ENCODE measurements around the gene KCNQ1. TPM values are rescaled to one million over a fixed set of nuclear protein-coding genes. Genes with fewer than 3 reads are reported as not detected.

Gene KCNQ1
- total RNA-seq, 1 experiment from 2014 or later, result not detected

- DNase-seq (ENCODE audit: unreplicated experiment), result no peak
- H3K9me3 Mint-ChIP-seq (ENCODE audit: unreplicated experiment), result no peaks in the 10 kb centered on the region
- no peaks in the 10 kb centered on the region for H3K36me3 Mint-ChIP-seq (ENCODE audit: insufficient read depth, unreplicated experiment)
- ChIA-PET CTCF (interaction anchor here (0.6 to 1.2 kb wide), 3 partner anchors 29 to 144 kb away, joined by 3 read pairs; no protein-coding TSS in a partner anchor), POLR2A (no interaction called here)
- intact Hi-C loops (cut with micrococcal nuclease), result no loop called here
- no TSS peak for BruUV-seq (replicated peaks)
- no peak for TF ChIP-seq CTCF (IDR thresholded peaks at IDR 0.05; ENCODE audit: unreplicated experiment)
- no peaks in the 10 kb centered on the region for H3K27me3 Mint-ChIP-seq (ENCODE audit: insufficient read depth, unreplicated experiment)
- H3K4me3 Mint-ChIP-seq (ENCODE audit: unreplicated experiment), result no peak overlapping the region
- H3K27ac Mint-ChIP-seq (ENCODE audit: low read depth, unreplicated experiment), result no peak overlapping the region
- no peaks in the 10 kb centered on the region for H3K4me1 Mint-ChIP-seq (ENCODE audit: insufficient read depth, unreplicated experiment)
These were observed 4.9 kb downstream of the KCNQ1 start for GRCh38 chr11:2449548-2450320.

GRCh38 chr11:2450321-2451041 is 5.7 kb downstream of the KCNQ1 start:
- ChIA-PET CTCF (interaction anchor here (0.6 to 1.2 kb wide), 2 partner anchors 30 to 116 kb away, joined by 3 read pairs; no protein-coding TSS in a partner anchor), POLR2A (no interaction called here)
- TF ChIP-seq CTCF (IDR thresholded peaks at IDR 0.05; ENCODE audit: unreplicated experiment), result no peak
- Mint-ChIP-seq H3K4me3 (ENCODE audit: unreplicated experiment) (no peak overlapping the region), H3K9me3 (ENCODE audit: unreplicated experiment) (no peaks in the 10 kb centered on the region), H3K27me3 (ENCODE audit: insufficient read depth, unreplicated experiment) (no peaks in the 10 kb centered on the region), H3K4me1 (ENCODE audit: insufficient read depth, unreplicated experiment) (no peaks in the 10 kb centered on the region), H3K27ac (ENCODE audit: low read depth, unreplicated experiment) (no peak overlapping the region), H3K36me3 (ENCODE audit: insufficient read depth, unreplicated experiment) (no peaks in the 10 kb centered on the region)
- BruUV-seq (replicated peaks), result no TSS peak
- intact Hi-C loops (cut with micrococcal nuclease), result no loop called here
- DNase-seq (ENCODE audit: unreplicated experiment), result no peak

- no peaks in the 10 kb centered on the region for H3K9me3 Mint-ChIP-seq (ENCODE audit: unreplicated experiment)
- H3K27me3 Mint-ChIP-seq (ENCODE audit: insufficient read depth, unreplicated experiment), result no peaks in the 10 kb centered on the region
- H3K4me3 Mint-ChIP-seq (ENCODE audit: unreplicated experiment), result no peak overlapping the region
- no peaks in the 10 kb centered on the region for H3K36me3 Mint-ChIP-seq (ENCODE audit: insufficient read depth, unreplicated experiment)
- H3K27ac Mint-ChIP-seq (ENCODE audit: low read depth, unreplicated experiment), result no peak overlapping the region
- no peak for TF ChIP-seq CTCF (IDR thresholded peaks at IDR 0.05; ENCODE audit: unreplicated experiment)
- no peak for DNase-seq (ENCODE audit: unreplicated experiment)
- CTCF ChIA-PET, result no interaction called here
- POLR2A ChIA-PET, result no interaction called here
- no TSS peak for BruUV-seq (replicated peaks)
- intact Hi-C loops (cut with micrococcal nuclease), result no loop called here
- no peaks in the 10 kb centered on the region for H3K4me1 Mint-ChIP-seq (ENCODE audit: insufficient read depth, unreplicated experiment)
These were observed 6.5 kb downstream of the KCNQ1 start for GRCh38 chr11:2451336-2451735.

- Mint-ChIP-seq H3K9me3 (ENCODE audit: unreplicated experiment) (no peaks in the 10 kb centered on the region), H3K36me3 (ENCODE audit: insufficient read depth, unreplicated experiment) (no peaks in the 10 kb centered on the region), H3K27me3 (ENCODE audit: insufficient read depth, unreplicated experiment) (peaks cover 1% of the 10 kb centered on the region), H3K4me1 (ENCODE audit: insufficient read depth, unreplicated experiment) (no peaks in the 10 kb centered on the region), H3K27ac (ENCODE audit: low read depth, unreplicated experiment) (no peak overlapping the region), H3K4me3 (ENCODE audit: unreplicated experiment) (no peak overlapping the region)
- no TSS peak for BruUV-seq (replicated peaks)
- no peak for DNase-seq (ENCODE audit: unreplicated experiment)
- TF ChIP-seq CTCF (IDR thresholded peaks at IDR 0.05; ENCODE audit: unreplicated experiment), result no peak
- CTCF ChIA-PET, result interaction anchor here (0.7 to 1.0 kb wide), 2 partner anchors 31 to 38 kb away, joined by 3 to 5 read pairs; no protein-coding TSS in a partner anchor
- POLR2A ChIA-PET, result no interaction called here
- intact Hi-C loops (cut with micrococcal nuclease), result no loop called here
These were observed 7.1 kb downstream of the KCNQ1 start for GRCh38 chr11:2451916-2452315.

All from MCF 10A (cell line).